ENCODE data around the gene KLRG1.

KLRG1 gene

GRCh38 chr12:8987163-8987562 lies 2.2 kb upstream of the KLRG1 start:
- DNase-seq: no peak

- DNase-seq: no peak
Observed at GRCh38 chr12:8987685-8988084, 1.7 kb upstream of the KLRG1 start.

- DNase-seq: no peak
Observed at GRCh38 chr12:8991371-8992345, 2.3 kb downstream of the KLRG1 start.

- no peak for DNase-seq
Observed at GRCh38 chr12:8993827-8994226, 4.5 kb downstream of the KLRG1 start.

GRCh38 chr12:8995021-8995775 lies 5.9 kb downstream of the KLRG1 start:
- DNase-seq: no peak

GRCh38 chr12:8996682-8997405 lies 7.5 kb downstream of the KLRG1 start:
- peak; percentile 26 for DNase-seq

- DNase-seq: no peak
Observed at GRCh38 chr12:9001233-9001632, 11.9 kb downstream of the KLRG1 start.

- DNase-seq: no peak
Observed at GRCh38 chr12:9002335-9002734, 13.0 kb downstream of the KLRG1 start.

- no peak for DNase-seq
Observed at GRCh38 chr12:9022592-9022991, 33.2 kb downstream of the KLRG1 start.

- no peak for DNase-seq
Observed at GRCh38 chr12:9024512-9024911, 35.2 kb downstream of the KLRG1 start.

GRCh38 chr12:9027161-9028059 lies 38.1 kb downstream of the KLRG1 start:
- no peak for DNase-seq

- DNase-seq: no peak
Observed at GRCh38 chr12:9030776-9031175, 41.4 kb downstream of the KLRG1 start.

- no peak for DNase-seq
Observed at GRCh38 chr12:9032202-9032964, 43.0 kb downstream of the KLRG1 start.

- DNase-seq: no peak
Observed at GRCh38 chr12:9033265-9033887, 44.0 kb downstream of the KLRG1 start.

- no peak for DNase-seq
Observed at GRCh38 chr12:9034095-9034494, 44.7 kb downstream of the KLRG1 start.

- DNase-seq: no peak
Observed at GRCh38 chr12:9036227-9036626, 46.9 kb downstream of the KLRG1 start.

- DNase-seq: no peak
Observed at GRCh38 chr12:9037431-9037830, 48.1 kb downstream of the KLRG1 start.

GRCh38 chr12:9039397-9039977 lies 50.1 kb downstream of the KLRG1 start:
- no peak for DNase-seq

- DNase-seq: no peak
Observed at GRCh38 chr12:9040484-9041186, 51.3 kb downstream of the KLRG1 start.

- no peak for DNase-seq
Observed at GRCh38 chr12:9041321-9041720, 52.0 kb downstream of the KLRG1 start.
